H1 (cell line): ENCODE data around the gene GGTLC2. TPM values are rescaled to one million over a fixed set of nuclear protein-coding genes. Genes with fewer than 3 reads are reported as not detected.

Experiments
- CTCF ChIA-PET: fragments of 300-600 bp; sonication (Branson Sonifier 250); formaldehyde crosslinking; loops from one replicate; lab custom pipeline; 2021; ENCODE audit not compliant: partially characterized antibody; lab: Charles Lee
- POLR2A ChIA-PET: fragments of 300-600 bp; sonication (Branson Sonifier 250); formaldehyde crosslinking; loops from one replicate; lab custom pipeline; 2021; ENCODE audit warnings: inconsistent platforms; ENCODE audit not compliant: partially characterized antibody; lab: Charles Lee
- DNase-seq, 2 experiments: peaks; one replicate each; pipeline versions ENCODE4 v3.0.0 to v3.0.0-alpha.2; 2010 to 2022; ENCODE audit warnings: low spot score in 2 of 2, low read depth in 1 of 2, mixed read lengths in 1 of 2
- FAIRE-seq: peaks from 2 replicates; lab custom pipeline; 2011; peaks lifted over from hg19 to GRCh38; lab: Jason Lieb, UNC
- H2AFZ ChIP-seq: 2 replicates; pipeline ENCODE4 v1.8.1; 2012; ENCODE audit warnings: low read length, inconsistent platforms
- H2AK5ac ChIP-seq: 2 replicates; pipeline ENCODE4 v1.6.1; 2013; ENCODE audit warnings: low read depth, low read length
- H2BK120ac ChIP-seq: replicated peaks from 2 replicates; pipeline ENCODE3; 2013; ENCODE audit warnings: low read depth, low read length, inconsistent platforms
- H2BK12ac ChIP-seq: 2 replicates; pipeline ENCODE4 v1.6.1; 2013; ENCODE audit warnings: low read depth, low read length
- H2BK15ac ChIP-seq: 2 replicates; pipeline ENCODE4 v1.6.1; 2013; ENCODE audit warnings: low read length
- H2BK20ac ChIP-seq: 2 replicates; pipeline ENCODE4 v1.6.1; 2013; ENCODE audit warnings: low read length
- H2BK5ac ChIP-seq: 2 replicates; pipeline ENCODE4 v1.6.1; 2013; ENCODE audit warnings: low read depth, low read length
- H3K14ac ChIP-seq: 2 replicates; pipeline ENCODE4 v1.6.1; 2013; ENCODE audit warnings: inconsistent platforms; ENCODE audit not compliant: insufficient read length
- H3K18ac ChIP-seq: 2 replicates; pipeline ENCODE4 v1.6.1; 2013; ENCODE audit warnings: low read length; ENCODE audit errors: extremely low read depth
- H3K23ac ChIP-seq: 2 replicates; pipeline ENCODE4 v1.6.1; 2013; ENCODE audit warnings: inconsistent platforms; ENCODE audit not compliant: insufficient read length
- H3K23me2 ChIP-seq: 2 replicates; pipeline ENCODE4 v1.6.1; 2013; ENCODE audit warnings: low read depth, low read length
- H3K27ac ChIP-seq: 2 replicates; pipeline ENCODE4 v1.6.1; 2011; ENCODE audit warnings: low read depth, low read length, inconsistent platforms
- H3K27me3 ChIP-seq, 4 experiments: replicated peaks in 1 of 4; 1 replicate in 1 of 4; 2 replicates in 3 of 4; pipeline versions ENCODE4 v1.6.1 to v1.8.1; 2011 to 2013; ENCODE audit warnings: low read length in 3 of 4, mild to moderate bottlenecking in 3 of 4, inconsistent platforms in 2 of 4, mixed read lengths in 2 of 4, moderate library complexity in 1 of 4; ENCODE audit not compliant: control insufficient read depth in 3 of 4, insufficient read depth in 3 of 4; ENCODE audit errors: extremely low read depth in 1 of 4
- H3K36me3 ChIP-seq, 4 experiments: 2 replicates each; pipeline versions ENCODE4 v1.6.1 to v1.8.1; 2011 to 2013; ENCODE audit warnings: mild to moderate bottlenecking in 4 of 4, low read length in 3 of 4, moderate library complexity in 2 of 4, control low read depth in 1 of 4, inconsistent platforms in 1 of 4; ENCODE audit not compliant: insufficient read depth in 4 of 4, control insufficient read depth in 2 of 4
- H3K4ac ChIP-seq: replicated peaks from 2 replicates; pipeline ENCODE3; 2013; ENCODE audit warnings: low read length, low read depth, mixed read lengths, inconsistent platforms; ENCODE audit not compliant: insufficient read length
- H3K4me1 ChIP-seq, 4 experiments: replicated peaks in 1 of 4; 1 replicate in 1 of 4; 2 replicates in 3 of 4; pipeline versions ENCODE4 v1.6.1 to v1.8.1; 2011 to 2013; ENCODE audit warnings: low read length in 3 of 4, inconsistent platforms in 2 of 4, mixed read lengths in 1 of 4; ENCODE audit not compliant: insufficient read depth in 4 of 4, control insufficient read depth in 3 of 4
- H3K4me2 ChIP-seq, 2 experiments: 2 replicates each; pipeline versions ENCODE4 v1.6.1 to v1.8.1; 2011 to 2013; ENCODE audit warnings: low read depth in 2 of 2, low read length in 2 of 2, control low read depth in 1 of 2, inconsistent platforms in 1 of 2, mild to moderate bottlenecking in 1 of 2; ENCODE audit not compliant: insufficient read depth in 1 of 2
- H3K4me3 ChIP-seq, 4 experiments: fragments of 200-600, 300-600 bp in 1 of 4; sonication (generic), shearing (Covaris generic), sonication (Bioruptor Twin) in 1 of 4; 2 replicates each; pipeline versions ENCODE4 v1.5.1 to v1.8.1; 2011 to 2016; ENCODE audit warnings: low read length in 4 of 4, low read depth in 3 of 4, control low read depth in 2 of 4, inconsistent platforms in 2 of 4, mild to moderate bottlenecking in 2 of 4, mixed read lengths in 1 of 4, moderate library complexity in 1 of 4; ENCODE audit not compliant: insufficient read depth in 2 of 4; ENCODE audit errors: extremely low read depth in 1 of 4
- H3K56ac ChIP-seq: replicated peaks from 2 replicates; pipeline ENCODE3; 2013; ENCODE audit warnings: low read depth, mild to moderate bottlenecking, mixed read lengths, low read length, inconsistent platforms; ENCODE audit not compliant: insufficient read length
- H3K79me1 ChIP-seq: 2 replicates; pipeline ENCODE4 v1.6.1; 2013; ENCODE audit warnings: low read depth, low read length, control low read depth
- H3K79me2 ChIP-seq, 2 experiments: 2 replicates each; pipeline versions ENCODE4 v1.6.1 to v1.8.1; 2012 to 2013; ENCODE audit warnings: low read length in 2 of 2, mild to moderate bottlenecking in 2 of 2, inconsistent platforms in 1 of 2; ENCODE audit not compliant: insufficient read depth in 2 of 2, control insufficient read depth in 1 of 2
- H3K9ac ChIP-seq, 4 experiments: replicated peaks in 1 of 4; 1 replicate in 1 of 4; 2 replicates in 3 of 4; pipeline versions ENCODE4 v1.6.1 to v1.8.1; 2011 to 2013; ENCODE audit warnings: low read depth in 3 of 4, low read length in 3 of 4, control low read depth in 2 of 4, mild to moderate bottlenecking in 2 of 4, moderate library complexity in 2 of 4, inconsistent platforms in 1 of 4; ENCODE audit errors: extremely low read depth in 1 of 4
- H3K9me3 ChIP-seq, 2 experiments: 2 replicates each; pipeline versions ENCODE4 v1.6.1 to v1.8.1; 2012 to 2013; ENCODE audit warnings: mild to moderate bottlenecking in 2 of 2, moderate library complexity in 2 of 2, control low read depth in 1 of 2, inconsistent platforms in 1 of 2, low read depth in 1 of 2, low read length in 1 of 2, mixed read lengths in 1 of 2; ENCODE audit not compliant: insufficient read depth in 2 of 2
- H4K20me1 ChIP-seq, 2 experiments: replicated peaks in 1 of 2; 2 replicates each; pipeline versions ENCODE3 to v1.8.1; 2011 to 2013; ENCODE audit warnings: inconsistent platforms in 2 of 2, low read length in 2 of 2, mild to moderate bottlenecking in 1 of 2; ENCODE audit not compliant: insufficient read depth in 2 of 2, control insufficient read depth in 1 of 2
- H4K5ac ChIP-seq: 2 replicates; pipeline ENCODE4 v1.6.1; 2013; ENCODE audit warnings: low read length, low read depth, mixed read lengths, inconsistent platforms; ENCODE audit not compliant: insufficient read length
- H4K8ac ChIP-seq: 2 replicates; pipeline ENCODE4 v1.8.0; 2013; ENCODE audit warnings: mild to moderate bottlenecking, moderate library complexity, low read length, inconsistent platforms; ENCODE audit not compliant: insufficient read depth; ENCODE audit errors: extremely low read depth
- H4K91ac ChIP-seq: replicated peaks from 2 replicates; pipeline ENCODE3; 2013; ENCODE audit warnings: low read length, mixed read lengths, inconsistent platforms; ENCODE audit not compliant: insufficient read length
- CTBP2 ChIP-seq: IDR thresholded peaks from 2 replicates; pipeline ENCODE4 v1.7.0; 2011; ENCODE audit warnings: borderline replicate concordance, mild to moderate bottlenecking, moderate library complexity, mixed read lengths, low read length; ENCODE audit not compliant: insufficient read depth, insufficient read length
- KDM4A ChIP-seq: IDR thresholded peaks from one replicate; pipeline ENCODE4 v1.7.1; 2012; ENCODE audit warnings: low read depth, mild to moderate bottlenecking, moderate library complexity, low read length, inconsistent platforms; ENCODE audit not compliant: severe bottlenecking
- POU5F1 ChIP-seq: IDR thresholded peaks from 2 replicates; pipeline ENCODE4 v1.6.1; 2011; ENCODE audit warnings: low read depth, mild to moderate bottlenecking, low read length, moderate library complexity
- RXRA ChIP-seq: IDR thresholded peaks from 2 replicates; pipeline ENCODE4 v1.6.1; 2011; ENCODE audit warnings: low read depth, mild to moderate bottlenecking, low read length, moderate library complexity; ENCODE audit not compliant: insufficient read depth
- SIRT6 ChIP-seq: IDR thresholded peaks from one replicate; pipeline ENCODE4 v1.7.1; 2012; ENCODE audit warnings: low read length, inconsistent platforms
- TAF1 ChIP-seq: IDR thresholded peaks from 2 replicates; pipeline ENCODE4 v1.6.1; 2011; ENCODE audit warnings: mild to moderate bottlenecking, low read depth, low read length
- TAF7 ChIP-seq: optimal IDR thresholded peaks from 2 replicates; pipeline ENCODE3; 2011; ENCODE audit warnings: low read depth, mild to moderate bottlenecking, inconsistent platforms, low read length, moderate library complexity, borderline replicate concordance
- ZNF274 ChIP-seq: IDR thresholded peaks from 2 replicates; pipeline ENCODE4 v1.7.0; 2012; ENCODE audit warnings: low read length, borderline replicate concordance; ENCODE audit errors: extremely low read depth
- WGBS, 2 experiments: shearing (Covaris generic) in 1 of 2; methylation state at CpG; one replicate each; pipeline versions ENCODE4 v1.1.6 to v1.1.7; 2013 to 2015; ENCODE audit warnings: low lambda C conversion rate in 2 of 2, mixed read lengths in 2 of 2, inconsistent platforms in 1 of 2, low coverage in 1 of 2, missing lambda C conversion rate in 1 of 2; ENCODE audit not compliant: insufficient replicate concordance in 2 of 2, insufficient coverage in 1 of 2, insufficient read length in 1 of 2; ENCODE audit errors: extremely low coverage in 1 of 2, missing lambda C conversion rate in 1 of 2; 5-methylcytosine and 5-hydroxymethylcytosine counted together
- polyA plus RNA-seq, 7 experiments: library from polyadenylated mRNA; depleted of rRNA in 3 of 7; stranded (reverse) in 5 of 7; unstranded in 2 of 7; fragments of >200 nt in 5 of 7; fragments of 200-250 nt in 2 of 7; gene quantifications; 1 replicate in 5 of 7; 2 replicates in 1 of 7; 4 replicates in 1 of 7; pipeline versions ENCODE4 v1.2.1 to v1.2.3, GENCODE V29; 2011 to 2013; ENCODE audit warnings: missing spikeins in 2 of 7, mixed read lengths in 2 of 7
- total RNA-seq: library from RNA; stranded (reverse); fragmentation: NEBNext Ultra II Directional; extraction: Animal tissue kit (Norgen Biotek cat#: 25700); gene quantifications from 2 replicates; pipeline ENCODE4 v1.2.1, GENCODE V29; 2021

GGTLC2 gene
- total and polyA plus RNA-seq, 2 of the 8 experiments (the other 6 are each of a cell fraction or from before 2014, with no cell fraction given), result not detected

GRCh38 chr22:22603470-22603947, 40.9 kb upstream of the GGTLC2 start:
- no peaks in the 10 kb centered on the region; a peak in 1 of 4 replicates for H3K79me2 ChIP-seq
- FAIRE-seq, result no peak
- H3K79me1 ChIP-seq, result no peaks in the 10 kb centered on the region
- H3K9ac ChIP-seq, result no peak overlapping the region
- H2AK5ac ChIP-seq, result no peak overlapping the region
- H3K23ac ChIP-seq, result no peak overlapping the region
- H4K8ac ChIP-seq, result no peak overlapping the region
- H2BK20ac ChIP-seq, result no peak overlapping the region
- no peak overlapping the region for H3K27ac ChIP-seq
- ChIA-PET CTCF (no interaction called here), POLR2A (no interaction called here)
- H4K20me1 ChIP-seq, result no peaks in the 10 kb centered on the region
- H4K5ac ChIP-seq, result no peak overlapping the region
- peaks cover 13 to 62% (median 39%) of the 10 kb centered on the region in 4 experiments for H3K27me3 ChIP-seq
- no peak overlapping the region for H2BK5ac ChIP-seq
- WGBS, 2 experiments, result 77% methylated on average over 3 of the region's 3 CpGs; no CpG with 5 or more reads in 1 of the 2 experiments
- no peak for DNase-seq
- H3K4me2 ChIP-seq, result no peak overlapping the region
- no peak overlapping the region for H2BK12ac ChIP-seq
- no peak overlapping the region for H3K56ac ChIP-seq
- H3K18ac ChIP-seq, result no peak overlapping the region
- H2BK120ac ChIP-seq, result no peak overlapping the region
- no peak overlapping the region for H3K4ac ChIP-seq
- no peak overlapping the region for H2AFZ ChIP-seq
- H3K23me2 ChIP-seq, result no peaks in the 10 kb centered on the region
- no peak overlapping the region for H3K14ac ChIP-seq
- peaks cover 0 to 2% (median 0%) of the 10 kb centered on the region in 4 experiments; a peak in 1 of 7 replicates for H3K4me1 ChIP-seq
- no peak overlapping the region for H3K4me3 ChIP-seq
- peaks cover 23 to 66% of the 10 kb centered on the region in 2 experiments for H3K9me3 ChIP-seq
- H3K36me3 ChIP-seq, result no peaks in the 10 kb centered on the region; a peak in 1 of 8 replicates
- H4K91ac ChIP-seq, result no peak overlapping the region
- no peak overlapping the region for H2BK15ac ChIP-seq
- TF ChIP-seq SIRT6 (no peak), CTBP2 (no peak), RXRA (no peak), TAF1 (no peak), POU5F1 (no peak), ZNF274 (no peak), KDM4A (no peak), TAF7 (no peak)
